Upper lobe of right lung (tissue), 1 donor: ENCODE data around the gene NFKBIA. TPM values are rescaled to one million over a fixed set of nuclear protein-coding genes. Genes with fewer than 3 reads are reported as not detected.

Source experiments
- ATAC-seq: fragments of 200-7000 bp; cut with Tn5 transposase; one replicate; pipeline ENCODE4 v1.9.1; 2020; ENCODE audit warnings: mild to moderate bottlenecking, moderate library complexity
- DNase-seq: peaks from one replicate; pipeline ENCODE4 v3.0.0-alpha.2; 2020
- H3K27ac ChIP-seq: fragments of 200-600 bp; one replicate; pipeline ENCODE4 v1.8.0; 2022
- H3K27me3 ChIP-seq: fragments of 200-600 bp; one replicate; pipeline ENCODE4 v1.8.0; 2022; ENCODE audit warnings: mild to moderate bottlenecking
- H3K36me3 ChIP-seq: fragments of 200-600 bp; one replicate; pipeline ENCODE4 v1.8.0; 2022
- H3K4me1 ChIP-seq: fragments of 200-600 bp; one replicate; pipeline ENCODE4 v1.8.0; 2022
- H3K4me3 ChIP-seq: fragments of 200-600 bp; one replicate; pipeline ENCODE4 v1.8.0; 2022; ENCODE audit warnings: mild to moderate bottlenecking
- H3K9me3 ChIP-seq: fragments of 200-600 bp; one replicate; pipeline ENCODE4 v1.8.0; 2022
- intact Hi-C: fragments of 100-400 bp; cut with DNase I; formaldehyde crosslinking; loops from one replicate; pipeline ENCODE4 v1.11.0; 2022
- total RNA-seq: library from RNA; stranded (reverse); fragmentation: NEBNext Ultra II Directional; extraction: Animal tissue kit (Norgen Biotek cat#: 25700); gene quantifications from one replicate; pipeline ENCODE4 v1.2.1, GENCODE V29; 2021
- TF ChIP-seq, protein P1 (sequence below): fragments of 200-600 bp; IDR thresholded peaks from one replicate; pipeline ENCODE4 v1.8.0; 2022; ENCODE audit warnings: antibody characterized with exemption
- donor health status: DM: no; HTN: yes; CAD: no; lungs with severe emphysema.

NFKBIA gene
- total RNA-seq, 1 donor from 2014 or later, result 361 TPM

DNA sequence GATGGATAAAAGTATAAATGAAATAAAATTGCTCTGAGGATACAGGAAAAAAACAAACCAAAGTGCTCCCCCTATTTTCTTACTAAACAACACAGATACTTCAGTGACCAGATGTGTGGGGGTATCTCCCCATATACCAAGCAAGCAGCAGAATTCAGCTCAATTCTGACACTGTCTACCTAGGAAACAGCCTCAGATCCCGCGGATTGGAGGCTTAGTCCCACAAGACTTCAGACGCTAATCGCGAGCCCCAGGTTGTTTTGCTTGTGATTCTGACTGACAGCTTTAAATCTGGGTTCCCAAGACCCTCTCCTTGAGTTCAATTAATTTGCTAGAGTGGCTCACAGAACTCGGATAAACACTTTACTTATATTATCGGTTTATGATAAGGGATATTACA is 17.3 kb downstream of the NFKBIA start:
- no peak overlapping the region for H3K27ac ChIP-seq
- H3K4me3 ChIP-seq, result no peak overlapping the region
- ATAC-seq (no peak), DNase-seq (no peak)
- H3K36me3 ChIP-seq, result no peaks in the 10 kb centered on the region
- H3K27me3 ChIP-seq, result no peaks in the 10 kb centered on the region
- H3K9me3 ChIP-seq, result no peaks in the 10 kb centered on the region
- intact Hi-C loops, result no loop called here
- TF ChIP-seq, protein P1, sequence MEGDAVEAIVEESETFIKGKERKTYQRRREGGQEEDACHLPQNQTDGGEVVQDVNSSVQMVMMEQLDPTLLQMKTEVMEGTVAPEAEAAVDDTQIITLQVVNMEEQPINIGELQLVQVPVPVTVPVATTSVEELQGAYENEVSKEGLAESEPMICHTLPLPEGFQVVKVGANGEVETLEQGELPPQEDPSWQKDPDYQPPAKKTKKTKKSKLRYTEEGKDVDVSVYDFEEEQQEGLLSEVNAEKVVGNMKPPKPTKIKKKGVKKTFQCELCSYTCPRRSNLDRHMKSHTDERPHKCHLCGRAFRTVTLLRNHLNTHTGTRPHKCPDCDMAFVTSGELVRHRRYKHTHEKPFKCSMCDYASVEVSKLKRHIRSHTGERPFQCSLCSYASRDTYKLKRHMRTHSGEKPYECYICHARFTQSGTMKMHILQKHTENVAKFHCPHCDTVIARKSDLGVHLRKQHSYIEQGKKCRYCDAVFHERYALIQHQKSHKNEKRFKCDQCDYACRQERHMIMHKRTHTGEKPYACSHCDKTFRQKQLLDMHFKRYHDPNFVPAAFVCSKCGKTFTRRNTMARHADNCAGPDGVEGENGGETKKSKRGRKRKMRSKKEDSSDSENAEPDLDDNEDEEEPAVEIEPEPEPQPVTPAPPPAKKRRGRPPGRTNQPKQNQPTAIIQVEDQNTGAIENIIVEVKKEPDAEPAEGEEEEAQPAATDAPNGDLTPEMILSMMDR, result no peak
- peaks cover 26% of the 10 kb centered on the region for H3K4me1 ChIP-seq

GRCh38 chr14:35386673-35387125 is 17.9 kb downstream of the NFKBIA start:
- DNase-seq (no peak), ATAC-seq (no peak)
- H3K4me1 ChIP-seq, result peaks cover 26% of the 10 kb centered on the region
- no peaks in the 10 kb centered on the region for H3K9me3 ChIP-seq
- no peaks in the 10 kb centered on the region for H3K27me3 ChIP-seq
- no peaks in the 10 kb centered on the region for H3K36me3 ChIP-seq
- intact Hi-C loops, result no loop called here
- TF ChIP-seq, protein P1, result no peak
- H3K27ac ChIP-seq, result no peak overlapping the region
- H3K4me3 ChIP-seq, result no peak overlapping the region

DNA sequence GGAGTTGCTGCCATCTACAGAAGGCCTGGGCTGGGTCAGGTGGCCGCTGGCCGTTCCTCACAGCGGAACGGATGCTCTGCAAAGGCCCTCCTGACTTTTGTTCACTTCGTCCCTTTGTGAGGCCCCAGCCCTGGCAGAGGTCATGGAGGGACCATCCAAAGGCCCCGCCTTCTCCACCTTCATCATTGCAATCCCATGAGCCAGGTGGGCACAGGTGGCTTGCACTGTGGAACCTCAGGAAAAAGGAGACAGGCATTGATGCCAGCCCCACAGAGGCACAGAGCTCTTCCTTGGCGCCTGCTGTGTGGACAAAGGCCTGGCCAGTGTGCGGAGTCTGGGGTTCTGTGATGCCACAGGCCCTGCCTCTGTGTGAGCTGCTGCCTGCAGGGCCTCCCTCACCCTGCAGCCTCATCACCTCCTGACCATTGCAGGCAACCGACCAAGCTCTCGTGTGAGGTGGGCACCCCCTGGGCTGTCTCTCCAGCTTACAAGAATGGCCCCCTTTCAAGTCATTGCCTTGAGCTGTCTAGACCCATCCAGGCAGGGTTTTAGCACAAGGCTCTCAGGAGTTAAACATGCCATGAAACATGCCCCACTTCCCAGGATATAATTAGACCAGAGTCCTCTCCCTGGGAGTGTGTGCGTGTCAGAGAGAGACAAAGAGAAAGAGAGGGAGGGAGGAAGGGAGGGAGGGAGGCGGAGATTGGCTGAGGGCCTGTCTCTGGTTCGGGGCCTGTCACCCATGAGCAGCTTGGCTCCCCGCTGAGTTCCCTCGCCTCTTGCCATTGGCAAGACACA is 19.3 kb downstream of the NFKBIA start:
- H3K4me3 ChIP-seq, result no peak overlapping the region
- intact Hi-C loops, result no loop called here
- TF ChIP-seq, protein P1, result no peak
- no peaks in the 10 kb centered on the region for H3K36me3 ChIP-seq
- ATAC-seq (peak; percentile 85), DNase-seq (no peak)
- peak overlapping the region; percentile 60 for H3K27ac ChIP-seq
- H3K9me3 ChIP-seq, result no peaks in the 10 kb centered on the region
- H3K27me3 ChIP-seq, result no peaks in the 10 kb centered on the region
- peaks cover 26% of the 10 kb centered on the region for H3K4me1 ChIP-seq

- intact Hi-C loops, result no loop called here
- H3K9me3 ChIP-seq, result no peaks in the 10 kb centered on the region
- H3K27ac ChIP-seq, result peak overlapping the region; percentile 61
- H3K4me3 ChIP-seq, result no peak overlapping the region
- H3K4me1 ChIP-seq, result peaks cover 26% of the 10 kb centered on the region
- no peaks in the 10 kb centered on the region for H3K36me3 ChIP-seq
- ATAC-seq, result peak; percentile 29
- TF ChIP-seq, protein P1, result peak; percentile 12
- H3K27me3 ChIP-seq, result no peaks in the 10 kb centered on the region
- DNase-seq, result no peak
Measured at GRCh38 chr14:35384455-35385041, 20.0 kb downstream of the NFKBIA start.

GRCh38 chr14:35383569-35384454 is 20.7 kb downstream of the NFKBIA start:
- no peak for DNase-seq
- no peaks in the 10 kb centered on the region for H3K36me3 ChIP-seq
- H3K4me1 ChIP-seq, result peaks cover 26% of the 10 kb centered on the region
- TF ChIP-seq, protein P1, result no peak
- no peak overlapping the region for H3K4me3 ChIP-seq
- H3K27me3 ChIP-seq, result no peaks in the 10 kb centered on the region
- no peaks in the 10 kb centered on the region for H3K9me3 ChIP-seq
- intact Hi-C loops, result no loop called here
- H3K27ac ChIP-seq, result peak overlapping the region; percentile 61
- no peak for ATAC-seq
